T-helper 1 cell (primary cell): ENCODE data around the gene TMEM82.

Experiments
- DNase-seq, 5 donors: peaks; one replicate each; pipeline ENCODE4 v3.0.0-alpha.2; 2012 to 2020

The TMEM82 gene

DNA sequence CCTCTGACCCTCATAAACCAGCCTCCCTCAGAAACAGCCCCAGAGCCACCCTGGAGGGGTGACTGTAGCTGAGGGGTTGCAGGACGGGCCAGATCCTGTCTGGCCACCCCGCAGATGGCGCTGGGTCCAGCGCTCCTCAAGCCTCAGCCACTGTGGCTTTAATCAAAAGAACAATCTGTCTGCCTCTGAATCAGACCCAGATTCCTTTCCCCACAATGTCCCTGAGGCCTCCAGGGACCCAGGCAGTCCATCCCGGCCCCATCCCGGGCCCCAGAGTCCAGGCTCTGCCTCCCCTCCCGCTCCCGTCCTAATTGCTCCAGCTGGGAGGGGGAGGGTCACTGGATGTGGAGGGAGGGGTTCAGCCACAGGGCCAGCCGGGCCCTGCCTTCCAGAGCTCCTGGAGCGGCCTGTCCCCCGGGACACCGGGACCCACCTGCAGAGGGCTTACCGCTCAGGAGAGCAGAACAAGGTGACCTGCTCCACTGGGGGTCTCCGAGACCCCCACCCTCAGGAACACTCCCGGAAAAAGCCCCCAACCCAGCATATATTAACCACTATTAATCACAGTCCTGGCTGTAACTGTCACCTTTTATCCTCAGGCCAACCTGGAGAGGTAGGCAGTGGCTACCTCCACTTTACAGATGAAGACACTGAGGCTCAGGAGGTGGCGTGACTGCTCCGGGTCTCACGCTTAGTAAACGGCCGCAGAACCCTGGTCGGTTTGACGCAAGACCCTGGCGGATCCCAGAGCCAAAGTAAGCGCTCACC lies 15.5 kb downstream of the TMEM82 start:
- no peak for DNase-seq

DNA sequence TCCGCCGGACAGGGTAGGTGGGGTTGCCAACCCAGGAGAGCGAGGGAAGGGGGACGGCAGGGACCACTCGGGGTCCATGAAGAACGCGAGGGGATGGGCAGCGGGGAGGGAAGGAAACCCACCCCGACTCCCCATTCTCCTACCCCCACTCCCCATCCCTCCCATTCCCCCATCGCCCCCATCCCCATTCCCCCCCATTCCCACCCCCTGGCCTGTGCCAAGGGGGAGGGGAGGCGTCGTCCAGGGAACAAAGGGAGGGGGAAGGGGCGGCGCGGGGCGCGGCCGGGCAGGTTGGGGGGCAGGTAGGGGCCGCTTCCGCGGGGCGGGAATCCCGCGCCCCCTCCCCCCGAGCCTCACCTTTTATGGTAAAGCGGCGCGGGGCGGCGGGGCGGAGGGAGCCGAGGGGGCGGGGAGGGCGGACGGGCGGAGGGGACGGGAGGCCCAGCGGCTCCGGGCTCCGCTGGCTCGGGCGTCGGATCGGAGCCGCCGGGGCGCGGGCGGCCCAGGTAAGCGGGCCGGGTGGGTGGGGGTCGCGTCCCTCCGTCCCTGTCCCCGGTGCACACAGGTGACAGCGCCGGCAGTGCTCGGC lies 16.1 kb downstream of the TMEM82 start, which contains the start of gene FBLIM1:
Gene FBLIM1, plus strand, starts transcription at position 453 of the 589 bp plus-strand sequence. CDS start 6,189 bp downstream, outside the sequence.
- no peak for DNase-seq

DNA sequence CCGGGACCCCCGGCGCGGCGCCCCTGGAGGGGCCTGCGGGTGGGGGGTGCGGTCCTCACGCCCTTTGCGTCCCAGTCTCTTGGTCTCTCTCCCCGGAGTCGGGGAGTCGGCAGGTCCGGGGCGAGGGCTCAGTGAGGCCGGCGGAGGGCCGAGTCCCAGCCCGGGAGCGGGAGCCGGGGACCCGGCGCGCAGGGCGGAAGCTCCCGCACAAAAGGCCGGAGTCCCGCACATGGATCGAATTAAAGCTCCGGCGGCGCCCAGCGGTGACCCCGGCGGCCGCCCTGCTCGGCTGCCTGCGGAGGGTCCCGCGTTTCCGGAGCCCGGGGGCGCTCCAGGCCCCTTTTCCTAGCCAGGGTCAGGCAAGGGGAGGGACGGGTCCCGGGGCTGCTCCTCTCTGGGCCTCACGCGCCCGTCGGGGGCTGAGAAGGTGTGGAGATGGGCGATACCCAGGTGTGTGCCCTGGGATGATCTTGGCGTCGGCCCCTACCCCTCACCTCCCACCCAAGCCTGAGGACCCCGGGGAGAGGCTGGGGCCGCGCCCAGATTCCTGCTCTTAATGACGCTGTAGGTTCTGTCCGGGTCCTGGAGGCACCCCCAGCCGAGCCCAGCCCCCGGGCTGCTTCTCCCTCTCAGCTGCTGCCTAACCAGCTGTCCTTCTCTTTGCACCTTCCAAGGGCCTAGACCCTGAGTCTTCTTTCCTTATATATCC lies 16.8 kb downstream of the TMEM82 start:
- DNase-seq: no peak

DNA sequence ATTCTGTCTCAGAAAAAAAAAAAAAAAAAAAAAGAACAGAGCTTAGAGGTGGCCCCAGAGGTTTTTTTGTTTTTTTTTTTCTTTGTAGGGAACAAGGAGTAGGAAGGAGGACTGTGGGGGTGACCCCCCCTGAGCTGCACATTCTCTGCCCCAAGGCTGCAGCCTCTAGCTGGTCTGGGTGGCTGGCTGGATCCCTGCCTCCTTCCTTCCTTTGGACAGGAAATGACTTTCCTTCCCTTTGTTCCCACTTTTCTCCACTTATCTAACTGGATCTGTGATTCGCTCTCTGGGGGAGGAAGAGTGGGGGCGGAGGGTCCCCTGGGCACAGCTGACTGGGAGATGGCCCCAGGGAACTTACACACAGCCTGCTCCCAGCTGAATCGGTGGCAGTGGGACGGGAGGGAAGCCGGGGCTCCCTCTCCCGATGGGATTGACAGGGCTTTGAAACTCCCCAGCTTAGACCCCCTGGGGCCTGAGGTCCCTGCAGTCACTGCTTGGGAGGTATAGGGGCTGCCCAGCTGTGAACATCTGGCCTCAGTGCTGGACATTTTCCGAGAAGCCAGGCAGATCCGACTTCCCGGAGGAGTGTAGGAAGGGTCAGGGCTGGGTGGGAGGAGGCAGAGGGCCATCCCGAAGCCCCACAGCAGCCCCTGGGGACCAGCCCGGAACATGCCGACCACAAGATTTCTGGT lies 18.4 kb downstream of the TMEM82 start:
- no peak for DNase-seq

DNA sequence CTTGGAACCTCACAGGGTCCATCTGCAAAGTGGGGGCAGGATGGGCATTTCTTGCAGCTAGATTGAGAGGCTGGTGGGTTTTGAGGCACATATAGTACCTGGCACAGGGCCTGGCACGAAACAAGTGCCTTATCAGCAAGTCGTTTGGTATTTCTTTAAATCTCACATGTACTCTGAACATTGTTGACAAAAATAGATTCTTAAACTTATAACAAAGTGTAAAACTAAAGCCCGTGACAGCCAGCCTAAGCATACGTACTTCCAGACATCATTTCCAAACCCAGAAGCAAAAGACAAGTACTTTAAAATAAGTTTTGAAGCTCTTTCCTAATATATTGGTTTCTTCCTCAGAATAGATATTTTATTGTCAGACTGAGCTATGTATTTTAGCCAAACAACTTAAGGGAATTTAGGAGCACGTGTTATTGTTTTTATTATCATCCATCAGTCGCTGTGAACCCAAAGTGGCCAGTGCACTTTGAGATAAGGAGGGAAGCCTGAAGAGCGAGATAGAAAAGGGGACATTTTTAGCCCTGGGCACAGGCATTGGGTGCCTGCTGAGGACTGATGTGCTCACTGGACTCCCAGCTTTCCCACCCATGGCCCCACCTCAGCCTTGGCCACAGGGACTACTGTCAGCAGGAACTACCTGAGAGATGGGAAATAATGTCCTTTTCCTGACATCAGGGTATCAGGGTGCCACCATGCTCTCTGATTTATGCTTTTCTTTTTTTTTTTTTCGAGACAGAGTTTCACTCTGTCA lies 19.2 kb downstream of the TMEM82 start:
- DNase-seq: no peak

DNA sequence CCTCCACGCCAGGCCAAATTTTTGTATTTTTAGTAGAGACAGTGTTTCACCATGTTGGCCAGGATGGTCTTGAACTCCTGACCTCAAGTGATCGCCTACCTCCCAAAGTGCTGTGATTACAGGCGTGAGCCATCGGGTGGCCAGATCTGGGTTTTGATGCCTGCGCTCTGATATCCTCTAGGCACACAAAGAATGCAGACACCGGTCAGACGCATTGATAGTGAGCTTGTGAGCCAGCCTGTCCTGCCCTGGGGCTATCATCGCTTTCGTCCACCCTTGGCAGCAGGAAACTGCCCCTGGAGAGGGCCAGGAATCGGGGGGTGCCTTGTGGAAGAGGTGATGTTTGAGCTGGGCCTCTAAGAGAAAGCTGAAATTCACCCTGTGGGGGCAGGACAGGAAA lies 20.2 kb downstream of the TMEM82 start:
- no peak for DNase-seq

DNA sequence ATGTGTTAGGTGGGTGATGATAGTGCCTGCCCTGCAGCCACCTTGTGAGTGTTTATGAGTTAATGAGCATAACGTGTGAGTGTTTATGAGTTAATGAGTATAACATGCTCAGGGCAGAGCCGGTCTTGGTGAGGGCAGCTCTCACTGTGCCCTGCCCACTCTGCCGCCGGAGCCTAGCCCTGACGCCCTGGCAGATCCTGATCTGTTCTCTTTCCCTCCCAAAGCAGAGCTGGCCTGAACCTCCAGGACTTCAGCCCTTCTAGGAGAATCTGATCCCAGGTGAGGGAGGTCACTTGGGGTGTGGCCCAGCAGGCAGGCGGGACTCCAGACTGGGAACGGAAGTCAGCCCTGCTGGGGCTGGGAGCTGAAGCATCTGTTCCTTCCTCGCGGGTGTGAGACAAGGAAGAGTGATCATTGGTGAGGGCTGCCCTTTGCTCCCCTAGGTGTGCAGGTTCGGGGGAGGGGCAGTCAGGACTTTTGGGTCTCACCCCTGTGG lies 22.0 kb downstream of the TMEM82 start:
- no peak for DNase-seq

DNA sequence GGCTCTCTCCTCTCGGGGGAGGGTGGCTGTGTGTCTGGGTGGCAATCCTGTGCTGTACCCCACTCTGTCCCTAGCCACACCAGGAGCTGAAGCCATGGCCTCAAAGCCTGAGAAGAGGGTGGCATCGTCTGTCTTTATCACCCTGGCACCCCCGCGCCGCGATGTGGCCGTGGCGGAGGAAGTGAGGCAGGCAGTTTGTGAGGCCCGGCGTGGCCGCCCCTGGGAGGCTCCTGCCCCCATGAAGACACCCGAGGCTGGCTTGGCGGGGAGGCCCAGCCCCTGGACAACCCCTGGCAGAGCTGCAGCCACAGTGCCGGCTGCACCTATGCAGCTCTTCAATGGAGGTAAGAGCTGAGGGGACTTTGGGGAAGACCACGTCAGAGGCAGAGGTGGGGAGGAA lies 22.6 kb downstream of the TMEM82 start:
- no peak for DNase-seq

DNA sequence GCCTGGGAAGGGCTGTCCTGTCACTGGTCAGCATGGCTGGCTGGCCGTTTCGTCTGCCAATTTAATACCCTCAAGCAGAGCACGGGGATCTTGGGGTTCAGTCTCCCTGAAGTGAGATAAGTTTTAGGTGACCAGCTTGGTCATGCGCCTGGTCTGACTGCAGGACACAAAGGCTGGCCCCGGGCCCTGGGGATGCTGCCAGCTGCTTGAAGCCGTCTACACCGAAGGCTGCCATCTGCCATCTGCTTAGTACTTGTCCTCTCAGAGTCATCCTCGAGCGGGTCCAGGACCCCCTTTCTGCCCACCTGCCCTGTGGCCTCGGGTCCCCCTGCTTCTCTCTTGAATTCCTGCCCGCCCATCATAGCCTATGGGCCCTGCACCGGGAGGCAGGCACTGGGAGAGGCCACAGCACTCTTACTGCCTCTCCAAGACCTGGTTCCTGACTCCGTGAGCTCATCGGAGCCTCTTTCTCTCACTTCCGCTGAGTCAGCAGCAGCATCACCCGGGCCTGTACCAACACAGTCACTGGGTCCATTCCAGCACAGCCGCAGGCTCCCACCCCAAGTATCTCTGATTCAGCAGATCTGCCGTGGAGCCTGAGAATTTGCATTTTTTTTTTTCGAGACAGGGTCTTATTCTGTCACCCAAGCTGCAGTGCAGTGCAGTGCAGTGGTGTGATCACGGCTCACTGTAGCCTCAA lies 23.3 kb downstream of the TMEM82 start:
- DNase-seq: no peak

DNA sequence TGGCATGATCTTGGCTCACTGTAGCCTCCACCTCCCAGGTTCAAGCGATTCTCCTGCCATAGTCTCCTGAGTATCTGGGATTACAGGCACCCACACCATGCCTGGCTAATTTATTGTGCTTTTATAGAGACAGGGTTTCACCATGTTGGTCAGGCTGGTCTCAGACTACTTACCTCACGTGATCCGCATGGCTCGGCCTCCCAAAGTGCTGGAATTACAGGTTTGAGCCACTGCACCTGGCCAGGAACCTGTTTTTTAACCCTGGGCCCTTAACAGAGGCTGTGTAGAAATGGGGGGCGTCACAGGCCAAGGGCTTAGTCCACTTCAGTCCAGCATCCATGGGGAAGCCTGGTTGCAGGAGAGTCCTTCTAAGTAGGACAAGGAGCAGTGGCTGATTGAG lies 25.6 kb downstream of the TMEM82 start:
- DNase-seq: no peak

DNA sequence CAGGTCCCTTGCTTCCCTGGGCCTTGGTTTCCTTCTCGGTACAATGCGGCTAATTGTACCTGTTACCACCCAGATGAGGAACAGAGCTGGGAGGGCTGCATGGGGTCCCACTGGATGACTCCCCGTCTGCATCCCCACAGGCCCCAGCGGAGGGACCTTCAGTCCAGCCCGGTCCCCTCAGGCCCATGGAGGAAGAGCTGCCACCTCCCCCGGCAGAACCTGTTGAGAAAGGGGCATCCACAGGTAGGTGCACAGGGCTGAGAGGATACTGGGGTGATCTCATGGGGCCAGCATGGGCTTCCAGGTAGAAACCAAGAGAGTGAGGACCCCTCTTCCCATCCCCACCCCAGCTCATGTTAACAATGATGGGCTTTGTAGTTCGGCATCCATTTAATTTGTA lies 26.1 kb downstream of the TMEM82 start:
- DNase-seq: no peak

DNA sequence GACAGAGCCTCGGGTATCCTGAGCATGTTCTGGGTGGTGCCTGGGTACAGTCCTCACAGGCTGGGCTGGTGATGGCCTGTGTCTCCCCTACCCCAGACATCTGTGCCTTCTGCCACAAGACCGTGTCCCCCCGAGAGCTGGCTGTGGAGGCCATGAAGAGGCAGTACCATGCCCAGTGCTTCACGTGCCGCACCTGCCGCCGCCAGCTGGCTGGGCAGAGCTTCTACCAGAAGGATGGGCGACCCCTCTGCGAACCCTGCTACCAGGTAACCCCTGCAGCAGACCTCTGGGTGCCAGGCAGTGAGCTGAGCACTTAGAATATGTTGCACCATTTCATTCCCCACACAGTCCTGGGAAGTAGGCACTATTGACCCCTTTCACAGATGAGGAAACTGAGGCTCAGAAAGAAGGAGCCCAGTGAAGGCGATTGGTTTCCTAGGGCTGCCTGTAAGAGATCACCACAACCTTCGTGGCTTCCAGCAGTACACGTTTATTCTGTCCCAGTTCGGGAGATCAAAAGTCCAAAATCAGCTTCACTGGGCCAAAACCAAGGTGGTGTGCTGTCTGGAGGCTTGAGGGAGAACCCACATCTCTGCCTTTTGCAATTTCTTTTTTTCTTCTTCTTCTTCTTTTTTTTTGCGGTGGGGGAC lies 28.1 kb downstream of the TMEM82 start:
- no peak for DNase-seq

DNA sequence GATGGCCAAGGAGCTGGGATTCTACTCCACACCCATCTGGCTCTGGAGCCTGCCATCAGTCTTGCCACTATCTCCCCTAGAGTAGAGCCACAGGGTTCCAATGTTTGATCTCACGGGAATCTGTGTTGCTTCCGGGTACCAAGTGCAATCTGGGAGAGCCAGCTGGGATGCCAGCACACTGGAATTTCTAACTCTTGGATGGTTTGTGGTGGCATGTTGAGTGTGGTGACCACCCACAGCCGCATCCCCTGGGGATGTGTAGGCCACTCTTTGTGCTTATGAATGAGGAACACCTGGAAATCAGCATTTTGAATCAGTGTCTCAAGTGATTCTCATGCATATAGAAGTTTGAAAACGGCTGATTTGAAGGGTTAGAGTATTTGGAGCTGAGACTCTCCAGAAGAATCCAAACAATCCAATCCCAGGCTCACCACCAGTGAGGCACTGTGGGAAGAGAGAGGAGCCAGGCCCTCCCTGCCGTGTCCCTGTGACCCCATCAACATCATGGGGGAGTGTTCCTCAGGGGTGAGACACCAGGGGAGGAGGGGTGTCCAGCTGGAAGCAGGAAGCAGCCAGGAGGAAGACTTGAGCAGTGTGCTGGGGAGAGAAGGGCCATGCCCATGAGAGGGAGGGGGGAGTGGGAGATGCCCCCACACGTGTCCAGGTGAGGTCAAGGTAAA lies 29.7 kb downstream of the TMEM82 start:
- no peak for DNase-seq

DNA sequence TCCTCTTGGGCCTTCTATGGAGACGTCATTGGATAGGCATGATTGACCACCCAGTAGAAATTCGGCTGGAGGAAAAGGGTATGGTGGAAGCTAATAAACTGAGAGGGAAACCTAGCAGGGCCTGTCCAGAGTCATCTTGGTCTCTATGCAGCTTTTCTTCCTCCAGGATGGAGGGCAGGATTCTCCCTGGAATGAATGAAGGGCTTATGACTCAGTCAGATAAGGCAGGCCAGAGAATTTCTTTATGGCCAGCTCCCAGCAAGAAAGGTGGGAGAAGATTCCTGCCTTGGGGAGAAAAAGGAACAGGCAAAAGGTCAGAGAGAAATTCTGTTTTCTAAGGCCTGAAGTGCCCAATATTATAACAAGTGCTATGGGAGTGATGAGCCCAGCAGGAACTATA lies 33.4 kb downstream of the TMEM82 start:
- DNase-seq: no peak

DNA sequence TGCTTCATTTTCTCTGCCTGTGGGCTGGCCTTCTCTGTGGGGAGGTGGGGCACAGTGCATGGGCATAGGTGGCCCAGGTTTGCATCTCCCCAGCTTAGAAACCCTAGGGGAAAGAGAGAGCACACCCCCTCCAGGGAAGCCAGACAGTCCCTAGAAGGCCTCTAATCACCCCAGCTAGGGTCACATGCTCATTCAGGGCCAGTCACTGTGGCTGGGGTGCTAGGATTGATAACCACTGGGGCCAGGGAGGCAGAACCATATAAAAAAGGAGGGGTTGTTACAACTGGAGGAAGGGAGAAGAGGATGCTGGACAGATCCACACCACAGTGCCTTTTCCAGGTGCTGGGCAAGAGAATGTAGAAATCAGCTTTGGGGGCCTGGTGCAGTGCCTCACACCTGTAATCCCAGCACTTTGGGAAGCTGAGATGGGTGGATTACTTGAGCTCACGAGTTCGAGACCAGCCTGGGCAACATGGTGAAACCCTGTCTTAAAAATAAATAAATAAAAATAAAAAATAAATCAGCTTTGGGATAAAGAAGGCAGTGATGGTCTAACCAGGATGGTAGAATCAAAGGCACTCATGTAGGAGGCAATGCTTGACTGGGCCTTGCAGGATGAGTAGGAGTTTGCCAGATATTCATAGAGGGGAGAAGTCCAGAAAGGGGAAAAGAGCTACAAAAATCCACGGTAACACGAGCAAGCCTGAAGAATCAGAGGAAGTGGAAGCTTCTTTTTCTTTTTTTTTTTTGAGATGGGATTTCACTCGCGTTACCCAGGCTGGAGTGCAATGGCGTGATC lies 35.8 kb downstream of the TMEM82 start:
- no peak for DNase-seq

DNA sequence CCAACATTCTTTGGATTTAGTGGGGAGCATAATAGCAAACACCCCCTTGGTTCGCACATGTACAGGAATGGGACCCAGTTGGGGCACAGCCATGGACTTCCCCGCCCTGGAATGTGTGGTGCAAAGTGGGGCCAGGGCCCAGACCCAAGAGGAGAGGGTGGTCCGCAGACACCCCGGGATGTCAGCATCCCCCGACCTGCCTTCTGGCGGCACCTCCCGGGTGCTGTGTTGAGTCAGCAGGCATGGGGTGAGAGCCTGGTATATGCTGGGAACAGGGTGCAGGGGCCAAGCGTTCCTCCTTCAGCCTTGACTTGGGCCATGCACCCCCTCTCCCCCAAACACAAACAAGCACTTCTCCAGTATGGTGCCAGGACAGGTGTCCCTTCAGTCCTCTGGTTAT lies 43.4 kb downstream of the TMEM82 start:
- no peak for DNase-seq

DNA sequence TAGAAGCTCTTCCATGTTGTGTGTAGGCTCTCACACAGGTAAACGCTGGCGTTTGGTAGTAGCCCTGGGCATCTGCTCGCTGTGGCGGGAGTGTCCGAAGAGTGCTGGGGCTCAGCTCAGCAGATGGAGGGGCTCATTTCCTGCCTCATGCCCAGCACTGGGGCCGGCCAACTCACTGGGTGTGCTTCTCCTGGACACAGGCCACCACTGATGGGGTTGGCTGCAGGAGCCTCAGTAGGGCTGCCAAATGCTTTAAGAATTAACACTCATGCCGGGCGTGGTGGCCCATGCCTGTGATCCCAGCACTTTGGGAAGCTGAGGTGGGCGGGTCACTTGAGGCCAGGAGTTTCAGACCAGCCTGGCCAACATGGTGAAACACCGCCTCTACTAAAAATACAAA lies 44.3 kb downstream of the TMEM82 start:
- DNase-seq: no peak

DNA sequence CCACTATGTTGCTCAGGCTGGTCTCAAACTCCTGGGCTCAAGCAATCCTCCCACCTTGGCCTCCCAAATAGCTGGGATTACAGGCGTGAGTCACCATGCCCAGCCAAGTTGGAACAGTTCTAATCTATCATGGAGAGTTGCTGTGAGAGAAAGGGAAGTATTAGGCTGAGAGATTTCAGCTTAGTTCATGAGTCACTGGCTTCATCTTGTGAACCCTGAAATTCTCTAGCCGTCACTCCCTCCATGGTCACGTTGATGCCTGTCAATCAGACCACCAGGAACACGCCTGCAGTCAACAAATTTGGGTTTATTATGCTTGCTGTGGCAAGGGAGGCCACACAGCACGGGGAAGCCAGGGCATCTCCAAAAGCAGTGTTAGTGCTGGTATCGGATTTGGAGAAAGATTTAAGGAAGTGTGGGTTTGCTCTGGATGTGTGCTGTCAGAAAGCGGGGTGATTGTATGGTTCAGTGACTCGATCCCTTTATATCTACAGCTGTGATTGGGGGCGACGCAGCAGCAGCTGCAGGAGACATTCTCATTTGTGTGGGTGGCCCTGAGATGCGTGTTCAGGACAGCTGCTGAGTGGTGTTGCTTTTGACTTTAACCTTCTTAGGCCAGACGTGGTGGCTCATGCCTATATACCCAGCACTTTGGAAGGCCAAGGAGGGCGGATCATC lies 46.5 kb downstream of the TMEM82 start:
- no peak for DNase-seq

DNA sequence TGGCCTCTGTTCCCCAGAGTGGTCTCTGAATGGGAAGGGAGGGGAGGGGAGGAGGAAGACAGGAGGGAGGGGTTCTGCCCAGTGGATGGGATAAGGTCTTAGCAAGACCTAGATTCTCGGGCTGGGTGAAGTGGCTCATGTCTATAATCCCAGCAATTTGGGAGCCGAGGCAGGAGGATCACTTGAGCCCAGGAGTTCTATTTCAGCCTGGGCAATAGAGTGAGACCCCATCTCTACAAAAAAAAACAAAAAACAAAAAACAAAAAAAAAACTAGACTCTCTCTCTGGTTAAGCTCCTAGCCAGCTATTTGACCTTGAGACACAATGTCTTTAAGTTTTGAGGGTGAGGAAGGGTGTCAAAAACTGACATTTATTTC lies 53.8 kb downstream of the TMEM82 start:
- DNase-seq: no peak
